ENCODE measurements around the gene VSTM2L.
"Not testable (repeated sequence)": the region's sequence is repeated elsewhere in the genome, so short reads cannot be mapped to it uniquely, and the experiment has no call there.

VSTM2L gene, protein sequence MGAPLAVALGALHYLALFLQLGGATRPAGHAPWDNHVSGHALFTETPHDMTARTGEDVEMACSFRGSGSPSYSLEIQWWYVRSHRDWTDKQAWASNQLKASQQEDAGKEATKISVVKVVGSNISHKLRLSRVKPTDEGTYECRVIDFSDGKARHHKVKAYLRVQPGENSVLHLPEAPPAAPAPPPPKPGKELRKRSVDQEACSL

DNA sequence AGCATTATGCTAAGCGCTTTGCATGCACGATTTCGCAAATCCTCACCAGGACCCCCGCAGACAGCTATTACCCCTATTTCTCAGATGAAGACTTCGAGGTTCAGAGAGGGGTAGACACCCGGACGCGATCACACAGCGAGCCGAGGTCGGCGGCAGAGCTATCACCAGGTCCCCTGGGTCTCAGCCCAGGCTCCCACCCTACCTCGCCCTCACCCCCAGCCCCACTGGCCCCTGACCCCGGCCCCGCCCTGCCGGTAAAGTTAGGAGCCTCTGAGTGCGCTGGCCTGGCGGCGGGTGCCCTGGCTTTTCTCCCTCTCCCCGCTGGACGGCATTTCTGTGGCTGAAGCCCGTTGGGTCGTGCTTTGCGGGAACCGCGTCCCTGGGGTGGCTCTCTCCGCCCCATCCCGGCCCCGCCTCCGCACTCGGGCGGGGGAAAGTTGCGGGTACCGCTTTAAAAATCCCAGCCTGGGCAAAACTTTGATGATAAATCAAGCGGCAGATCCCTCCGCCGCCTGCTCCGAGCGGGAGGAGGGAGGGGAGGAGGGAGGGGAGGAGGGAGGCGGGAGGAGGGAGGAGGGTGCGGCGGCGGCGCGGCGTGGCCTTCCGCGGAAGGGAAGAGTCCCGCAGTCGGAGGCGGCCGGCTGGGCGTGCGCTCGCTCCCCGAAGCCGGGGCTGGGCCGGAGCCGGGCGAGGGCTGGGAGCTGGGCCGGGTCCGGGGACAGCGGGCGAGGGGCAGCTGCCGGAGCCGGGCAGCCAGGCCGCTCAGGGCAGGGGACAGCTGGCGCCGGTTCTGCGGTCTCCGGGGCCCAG is at the start of gene VSTM2L:
Gene VSTM2L (plus strand): TSS at position 624 of the 810 bp plus-strand sequence. CDS start 224 bp downstream, outside the sequence.
- peak; percentile 30 for ATAC-seq
- 0 out of 2 replicates have a peak, but pooled peaks have one; percentile 0 for TF ChIP-seq ZFP3 (CRISPR knock-in tag; IDR thresholded peaks at IDR 0.05)
- TF ChIP-seq ZNF565 (CRISPR knock-in tag; conservative IDR thresholded peaks at IDR 0.05; ENCODE audit: low read depth), result no peak

DNA sequence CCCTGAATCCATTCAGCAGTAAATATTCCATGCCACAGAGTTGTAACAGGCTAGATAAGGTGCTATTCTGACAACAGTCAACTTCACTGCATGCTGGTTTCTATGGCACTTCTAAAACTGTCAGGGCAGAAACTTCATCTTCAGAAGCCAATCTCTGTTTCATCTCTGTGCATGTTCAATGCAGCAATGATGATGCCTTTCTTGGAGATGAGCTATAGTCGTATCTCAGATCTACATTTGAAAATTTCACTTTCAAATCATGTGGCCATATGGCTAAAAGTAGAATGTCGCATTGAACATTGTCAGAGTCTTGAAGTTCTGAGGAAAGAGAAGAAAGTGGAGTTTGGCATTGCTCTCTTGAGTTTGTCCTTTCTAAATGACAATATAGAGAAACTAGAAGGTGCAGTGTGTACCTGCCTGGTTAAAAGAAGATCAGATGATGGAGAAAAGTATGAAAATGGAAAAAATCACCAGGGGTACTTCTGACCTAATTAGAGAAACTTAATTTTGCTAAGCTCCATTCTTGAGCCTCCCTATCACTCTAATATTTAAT is 49.0 kb upstream of the VSTM2L start:
- no peak for TF ChIP-seq ARNTL (CRISPR knock-in tag; IDR thresholded peaks at IDR 0.05; ENCODE audit: borderline replicate concordance, low read depth)
- TF ChIP-seq RARB (CRISPR knock-in tag; IDR thresholded peaks at IDR 0.05), result no peak
- TF ChIP-seq CSRNP3 (CRISPR knock-in tag; IDR thresholded peaks at IDR 0.05), result no peak
- no peak for TF ChIP-seq TCF4 (CRISPR knock-in tag; IDR thresholded peaks at IDR 0.05; ENCODE audit: borderline replicate concordance)
- TF ChIP-seq, protein P1, sequence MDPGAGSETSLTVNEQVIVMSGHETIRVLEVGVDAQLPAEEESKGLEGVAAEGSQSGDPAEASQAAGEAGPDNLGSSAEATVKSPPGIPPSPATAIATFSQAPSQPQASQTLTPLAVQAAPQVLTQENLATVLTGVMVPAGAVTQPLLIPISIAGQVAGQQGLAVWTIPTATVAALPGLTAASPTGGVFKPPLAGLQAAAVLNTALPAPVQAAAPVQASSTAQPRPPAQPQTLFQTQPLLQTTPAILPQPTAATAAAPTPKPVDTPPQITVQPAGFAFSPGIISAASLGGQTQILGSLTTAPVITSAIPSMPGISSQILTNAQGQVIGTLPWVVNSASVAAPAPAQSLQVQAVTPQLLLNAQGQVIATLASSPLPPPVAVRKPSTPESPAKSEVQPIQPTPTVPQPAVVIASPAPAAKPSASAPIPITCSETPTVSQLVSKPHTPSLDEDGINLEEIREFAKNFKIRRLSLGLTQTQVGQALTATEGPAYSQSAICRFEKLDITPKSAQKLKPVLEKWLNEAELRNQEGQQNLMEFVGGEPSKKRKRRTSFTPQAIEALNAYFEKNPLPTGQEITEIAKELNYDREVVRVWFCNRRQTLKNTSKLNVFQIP (CRISPR knock-in tag; IDR thresholded peaks at IDR 0.05; ENCODE audit: borderline replicate concordance, low read depth), result no peak
- no peak for TF ChIP-seq PPARA (CRISPR knock-in tag; IDR thresholded peaks at IDR 0.05; ENCODE audit: borderline replicate concordance)
- TF ChIP-seq ZFP30 (CRISPR knock-in tag; IDR thresholded peaks at IDR 0.05), result no peak
- no peak for TF ChIP-seq ISL1 (CRISPR knock-in tag; IDR thresholded peaks at IDR 0.05)
- no peak for ATAC-seq

DNA sequence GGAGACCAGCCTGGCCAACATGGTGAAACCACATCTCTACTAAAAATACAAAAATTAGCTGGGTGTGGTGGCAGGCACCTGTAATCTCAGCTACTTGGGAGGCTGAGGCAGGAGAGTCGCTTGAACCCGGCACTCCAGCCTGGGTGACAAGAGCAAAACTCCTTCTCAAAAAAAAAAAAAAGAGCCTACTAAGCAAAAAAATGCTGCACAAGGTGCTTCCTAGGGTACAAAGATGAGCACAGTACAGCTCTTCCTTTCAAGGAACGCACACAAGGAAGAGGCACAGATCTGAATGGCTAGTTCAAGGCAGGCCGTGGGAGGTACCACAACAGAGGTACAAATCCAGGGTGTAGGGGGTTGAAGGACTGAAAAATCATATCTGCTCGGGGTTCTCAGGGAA is 46.9 kb upstream of the VSTM2L start:
- ATAC-seq, result not testable (repeated sequence)

GRCh38 chr20:37856932-37857660 is 45.8 kb upstream of the VSTM2L start:
- TF ChIP-seq, protein P2, sequence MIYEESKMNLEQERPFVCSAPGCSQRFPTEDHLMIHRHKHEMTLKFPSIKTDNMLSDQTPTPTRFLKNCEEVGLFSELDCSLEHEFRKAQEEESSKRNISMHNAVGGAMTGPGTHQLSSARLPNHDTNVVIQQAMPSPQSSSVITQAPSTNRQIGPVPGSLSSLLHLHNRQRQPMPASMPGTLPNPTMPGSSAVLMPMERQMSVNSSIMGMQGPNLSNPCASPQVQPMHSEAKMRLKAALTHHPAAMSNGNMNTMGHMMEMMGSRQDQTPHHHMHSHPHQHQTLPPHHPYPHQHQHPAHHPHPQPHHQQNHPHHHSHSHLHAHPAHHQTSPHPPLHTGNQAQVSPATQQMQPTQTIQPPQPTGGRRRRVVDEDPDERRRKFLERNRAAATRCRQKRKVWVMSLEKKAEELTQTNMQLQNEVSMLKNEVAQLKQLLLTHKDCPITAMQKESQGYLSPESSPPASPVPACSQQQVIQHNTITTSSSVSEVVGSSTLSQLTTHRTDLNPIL (CRISPR knock-in tag; IDR thresholded peaks at IDR 0.05; ENCODE audit: low read depth), result no peak
- TF ChIP-seq ISL1 (CRISPR knock-in tag; IDR thresholded peaks at IDR 0.05), result no peak
- TF ChIP-seq ZNF565 (CRISPR knock-in tag; conservative IDR thresholded peaks at IDR 0.05; ENCODE audit: low read depth), result no peak
- no peak for TF ChIP-seq ARNTL (CRISPR knock-in tag; IDR thresholded peaks at IDR 0.05; ENCODE audit: borderline replicate concordance, low read depth)
- TF ChIP-seq ZC3H10 (CRISPR knock-in tag; IDR thresholded peaks at IDR 0.05), result no peak
- ATAC-seq, result no peak

GRCh38 chr20:37859406-37860171 is 43.3 kb upstream of the VSTM2L start:
- no peak for ATAC-seq
- no peak for TF ChIP-seq GLIS3 (CRISPR knock-in tag; IDR thresholded peaks at IDR 0.05)
- no peak for TF ChIP-seq BACH2 (CRISPR knock-in tag; IDR thresholded peaks at IDR 0.05; ENCODE audit: borderline replicate concordance)
- TF ChIP-seq PPARA (CRISPR knock-in tag; IDR thresholded peaks at IDR 0.05; ENCODE audit: borderline replicate concordance), result no peak
- no peak for TF ChIP-seq SNAI2 (CRISPR knock-in tag; IDR thresholded peaks at IDR 0.05)
- no peak for TF ChIP-seq ZNF70 (CRISPR knock-in tag; IDR thresholded peaks at IDR 0.05)
- no peak for TF ChIP-seq ARNTL (CRISPR knock-in tag; IDR thresholded peaks at IDR 0.05; ENCODE audit: borderline replicate concordance, low read depth)
- TF ChIP-seq OSR1 (CRISPR knock-in tag; IDR thresholded peaks at IDR 0.05), result no peak
